ENCODE measurements around the gene PANX3. TPM values are rescaled to one million over a fixed set of nuclear protein-coding genes. Genes with fewer than 3 reads are reported as not detected.

Gene PANX3
- polyA plus RNA-seq, 1 experiment, result not detected

DNA sequence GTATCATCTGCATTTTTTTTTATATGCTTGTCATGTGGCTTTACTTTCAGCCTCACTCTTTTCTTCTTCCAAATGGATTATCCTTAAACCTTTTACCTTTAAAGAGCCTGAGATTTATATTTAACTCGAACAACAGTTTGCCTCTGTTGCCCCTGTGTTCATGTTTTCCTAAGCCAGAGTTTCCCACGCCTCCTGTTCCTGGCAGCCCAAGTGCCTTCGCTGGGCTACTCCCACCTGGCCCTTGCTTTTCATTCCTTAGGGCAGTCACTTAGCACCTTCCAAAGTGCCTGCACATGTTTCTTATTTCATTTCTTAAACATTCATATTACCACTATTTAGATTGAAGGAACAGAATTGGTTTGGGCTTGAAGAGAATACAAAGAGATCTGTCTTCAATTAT lies 24.7 kb downstream of the PANX3 start:
- CTCF ChIA-PET, result interaction anchor here (1.0 kb wide), 1 partner anchor 8 kb away, joined by 3 read pairs; no protein-coding TSS in a partner anchor

DNA sequence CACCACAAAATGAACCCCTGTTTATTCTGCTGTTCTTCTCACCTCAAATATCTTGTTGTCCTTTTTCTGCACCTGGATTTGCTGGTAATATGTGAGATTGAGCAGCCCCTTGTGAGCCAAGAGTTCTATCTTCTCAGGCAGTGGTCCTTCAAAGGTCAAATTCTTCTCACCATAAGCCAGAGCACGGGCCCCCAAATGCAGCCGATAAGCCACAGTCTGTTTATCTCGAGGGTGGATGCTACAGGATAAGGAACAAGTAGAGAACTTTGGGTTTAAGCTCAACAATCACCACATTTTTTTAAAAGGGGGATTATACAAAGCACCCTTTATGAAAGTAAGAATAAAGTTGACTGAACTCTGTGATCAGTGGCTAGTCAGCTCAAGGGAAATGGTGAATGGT lies 27.3 kb downstream of the PANX3 start:
- CTCF ChIA-PET, result interaction anchor here (0.8 kb wide), 1 partner anchor 252 kb away, joined by 3 read pairs; no protein-coding TSS in a partner anchor
- POLR2A ChIA-PET, result no interaction called here

More for the DNA sequence above, 24.7 kb downstream of the PANX3 start:
- H3K36me3 ChIP-seq (ENCODE audit: control insufficient read depth, insufficient read depth, low read length), result peaks cover 13% of the 10 kb centered on the region
- H3K27me3 ChIP-seq (ENCODE audit: control insufficient read depth, insufficient read depth, low read length), result no peaks in the 10 kb centered on the region
- TF ChIP-seq, protein P1, sequence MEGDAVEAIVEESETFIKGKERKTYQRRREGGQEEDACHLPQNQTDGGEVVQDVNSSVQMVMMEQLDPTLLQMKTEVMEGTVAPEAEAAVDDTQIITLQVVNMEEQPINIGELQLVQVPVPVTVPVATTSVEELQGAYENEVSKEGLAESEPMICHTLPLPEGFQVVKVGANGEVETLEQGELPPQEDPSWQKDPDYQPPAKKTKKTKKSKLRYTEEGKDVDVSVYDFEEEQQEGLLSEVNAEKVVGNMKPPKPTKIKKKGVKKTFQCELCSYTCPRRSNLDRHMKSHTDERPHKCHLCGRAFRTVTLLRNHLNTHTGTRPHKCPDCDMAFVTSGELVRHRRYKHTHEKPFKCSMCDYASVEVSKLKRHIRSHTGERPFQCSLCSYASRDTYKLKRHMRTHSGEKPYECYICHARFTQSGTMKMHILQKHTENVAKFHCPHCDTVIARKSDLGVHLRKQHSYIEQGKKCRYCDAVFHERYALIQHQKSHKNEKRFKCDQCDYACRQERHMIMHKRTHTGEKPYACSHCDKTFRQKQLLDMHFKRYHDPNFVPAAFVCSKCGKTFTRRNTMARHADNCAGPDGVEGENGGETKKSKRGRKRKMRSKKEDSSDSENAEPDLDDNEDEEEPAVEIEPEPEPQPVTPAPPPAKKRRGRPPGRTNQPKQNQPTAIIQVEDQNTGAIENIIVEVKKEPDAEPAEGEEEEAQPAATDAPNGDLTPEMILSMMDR (IDR thresholded peaks at IDR 0.05; ENCODE audit: insufficient read depth, low read depth, low read length), result no peak
- H3K4me3 ChIP-seq (ENCODE audit: low read depth, low read length), result no peak overlapping the region
- DNase-seq (ENCODE audit: low read depth), result no peak
- POLR2A ChIA-PET, result no interaction called here

DNA sequence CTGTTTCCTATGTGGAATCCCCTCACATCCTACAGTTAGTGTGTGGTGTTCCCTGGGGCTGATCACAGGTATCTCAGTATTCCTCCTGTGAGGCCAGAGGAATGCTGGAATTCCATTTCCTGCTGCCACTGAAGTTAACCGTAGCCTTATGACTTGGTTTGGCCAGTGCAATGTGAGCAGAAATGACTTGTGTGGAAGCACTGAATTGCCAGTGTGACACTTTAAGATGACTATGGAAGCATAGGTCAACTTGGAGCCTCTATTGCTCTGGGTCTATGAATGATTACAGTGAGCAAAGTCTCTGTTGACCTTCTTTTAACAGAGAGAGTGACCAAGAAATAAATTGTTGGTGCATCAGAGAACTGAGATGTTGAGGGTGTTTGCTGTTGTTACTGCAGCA lies 28.0 kb downstream of the PANX3 start:
- TF ChIP-seq, protein P1 (IDR thresholded peaks at IDR 0.05; ENCODE audit: insufficient read depth, low read depth, low read length), result no peak
- Histone ChIP-seq H3K27me3 (ENCODE audit: control insufficient read depth, insufficient read depth, low read length) (no peaks in the 10 kb centered on the region), H3K4me3 (ENCODE audit: low read depth, low read length) (no peak overlapping the region), H3K36me3 (ENCODE audit: control insufficient read depth, insufficient read depth, low read length) (peaks cover 5% of the 10 kb centered on the region)
- CTCF ChIA-PET, result no interaction called here
- POLR2A ChIA-PET, result no interaction called here
- DNase-seq (ENCODE audit: low read depth), result no peak

More for the DNA sequence above, 27.3 kb downstream of the PANX3 start:
- TF ChIP-seq, protein P1 (IDR thresholded peaks at IDR 0.05; ENCODE audit: insufficient read depth, low read depth, low read length), result no peak
- DNase-seq (ENCODE audit: low read depth), result no peak
- no peaks in the 10 kb centered on the region for H3K27me3 ChIP-seq (ENCODE audit: control insufficient read depth, insufficient read depth, low read length)
- H3K36me3 ChIP-seq (ENCODE audit: control insufficient read depth, insufficient read depth, low read length), result peaks cover 5% of the 10 kb centered on the region
- no peak overlapping the region for H3K4me3 ChIP-seq (ENCODE audit: low read depth, low read length)

DNA sequence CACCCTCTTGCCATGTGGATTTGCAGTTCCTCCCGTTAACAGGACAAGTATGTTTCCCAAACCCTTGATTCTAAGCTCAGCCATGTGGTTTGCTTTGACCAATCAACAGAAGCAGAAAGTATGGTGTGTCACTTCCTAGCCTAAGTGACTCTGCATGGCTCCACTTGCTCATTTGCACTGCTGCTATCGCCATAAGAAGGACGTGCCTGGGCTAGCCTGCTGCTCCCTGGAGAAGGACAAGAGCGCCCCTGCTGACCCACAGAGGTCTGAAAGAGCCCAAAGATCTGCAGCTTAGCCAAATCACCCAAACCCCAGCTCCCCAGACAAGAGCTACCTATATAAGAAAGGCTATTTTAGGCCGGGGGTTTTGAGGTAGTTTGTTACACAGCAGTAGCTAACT lies 29.4 kb downstream of the PANX3 start:
- DNase-seq (ENCODE audit: low read depth), result no peak
- TF ChIP-seq, protein P1 (IDR thresholded peaks at IDR 0.05; ENCODE audit: insufficient read depth, low read depth, low read length), result no peak
- Histone ChIP-seq H3K27me3 (ENCODE audit: control insufficient read depth, insufficient read depth, low read length) (no peaks in the 10 kb centered on the region), H3K4me3 (ENCODE audit: low read depth, low read length) (no peak overlapping the region), H3K36me3 (ENCODE audit: control insufficient read depth, insufficient read depth, low read length) (peaks cover 2% of the 10 kb centered on the region)
- POLR2A ChIA-PET, result no interaction called here
- CTCF ChIA-PET, result interaction anchor here (1.3 to 1.5 kb wide), 2 partner anchors 196 to 197 kb away, joined by 3 to 5 read pairs; no protein-coding TSS in a partner anchor

DNA sequence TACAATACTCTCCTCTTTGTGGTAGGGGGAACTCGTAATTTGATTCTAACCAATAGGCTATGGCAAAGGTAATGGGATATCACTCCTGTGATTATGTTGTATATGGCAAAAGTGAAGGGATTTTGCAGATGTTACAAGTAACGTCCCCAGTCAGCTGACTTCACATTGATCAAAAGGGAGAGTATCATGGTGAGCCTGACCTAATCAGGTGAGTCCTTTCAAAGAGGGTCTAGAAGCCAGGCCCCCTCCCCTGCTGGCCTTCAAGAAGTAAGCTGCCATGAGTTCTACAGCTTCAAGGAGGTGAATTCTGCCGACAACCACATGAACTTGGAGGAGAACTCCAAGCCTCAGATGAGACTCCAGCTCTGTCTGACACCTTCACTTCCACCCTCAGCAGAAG lies 31.4 kb downstream of the PANX3 start:
- POLR2A ChIA-PET, result no interaction called here
- CTCF ChIA-PET, result interaction anchor here (0.6 to 3.8 kb wide), 10 partner anchors 10 to 499 kb away, joined by 3 to 22 read pairs (median 3); no protein-coding TSS in a partner anchor
- Histone ChIP-seq H3K36me3 (ENCODE audit: control insufficient read depth, insufficient read depth, low read length) (no peaks in the 10 kb centered on the region), H3K4me3 (ENCODE audit: low read depth, low read length) (no peak overlapping the region), H3K27me3 (ENCODE audit: control insufficient read depth, insufficient read depth, low read length) (no peaks in the 10 kb centered on the region)
- no peak for DNase-seq (ENCODE audit: low read depth)
- TF ChIP-seq, protein P1 (IDR thresholded peaks at IDR 0.05; ENCODE audit: insufficient read depth, low read depth, low read length), result no peak

Data from BJ (cell line).